ENCODE measurements around the gene LRRC26. TPM values are rescaled to one million over a fixed set of nuclear protein-coding genes. Genes with fewer than 3 reads are reported as not detected.
"Not testable (repeated sequence)": the region's sequence is repeated elsewhere in the genome, so short reads cannot be mapped to it uniquely, and the experiment has no call there.

The LRRC26 gene
- total RNA-seq, 1 experiment from 2014 or later = 2.4 TPM

DNA sequence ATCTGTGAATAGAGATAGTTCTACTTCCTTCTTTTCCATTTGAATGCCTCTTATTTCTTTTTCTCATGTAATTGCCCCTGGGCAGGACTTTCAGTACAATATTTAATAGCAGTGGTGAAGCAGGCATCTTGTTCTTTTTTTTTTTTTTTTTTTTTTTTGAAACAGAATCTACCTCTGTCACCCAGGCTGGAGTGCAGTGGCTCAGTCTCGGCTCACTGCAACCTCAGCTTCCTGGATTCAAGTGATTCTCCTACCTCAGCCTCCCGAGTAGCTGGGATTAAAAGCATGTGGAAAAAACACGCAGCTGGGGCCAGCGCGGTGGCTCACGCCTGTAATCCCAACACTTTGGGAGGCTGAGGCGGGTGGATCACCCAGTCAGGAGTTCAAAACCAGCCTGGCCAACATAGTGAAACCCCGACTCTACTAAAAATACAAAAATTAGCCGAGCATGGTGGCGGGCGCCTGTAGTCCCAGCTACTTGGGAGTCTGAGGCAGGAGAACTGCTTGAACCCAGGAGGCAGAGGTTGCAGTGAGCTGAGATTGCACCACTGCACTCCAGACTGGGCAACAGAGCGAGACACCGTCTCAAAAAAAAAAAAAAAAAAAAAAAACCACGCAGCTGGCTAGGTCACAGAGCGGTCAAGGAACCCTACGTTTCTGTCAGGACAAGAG lies 46.9 kb downstream of the LRRC26 start:
- H3K36me3 ChIP-seq (ENCODE audit: control insufficient read depth in 1 of 2, insufficient read depth in 2 of 2, low read length in 2 of 2) = not testable (repeated sequence)
- ChIA-PET POLR2A (interaction anchor here (0.7 to 0.8 kb wide), 2 partner anchors 8 to 104 kb away, joined by 3 read pairs; no protein-coding TSS in a partner anchor), CTCF (interaction anchor here (1.0 to 1.3 kb wide), 2 partner anchors 104 to 114 kb away, joined by 3 to 7 read pairs; partner anchors contain the start of gene RNF224)

DNA sequence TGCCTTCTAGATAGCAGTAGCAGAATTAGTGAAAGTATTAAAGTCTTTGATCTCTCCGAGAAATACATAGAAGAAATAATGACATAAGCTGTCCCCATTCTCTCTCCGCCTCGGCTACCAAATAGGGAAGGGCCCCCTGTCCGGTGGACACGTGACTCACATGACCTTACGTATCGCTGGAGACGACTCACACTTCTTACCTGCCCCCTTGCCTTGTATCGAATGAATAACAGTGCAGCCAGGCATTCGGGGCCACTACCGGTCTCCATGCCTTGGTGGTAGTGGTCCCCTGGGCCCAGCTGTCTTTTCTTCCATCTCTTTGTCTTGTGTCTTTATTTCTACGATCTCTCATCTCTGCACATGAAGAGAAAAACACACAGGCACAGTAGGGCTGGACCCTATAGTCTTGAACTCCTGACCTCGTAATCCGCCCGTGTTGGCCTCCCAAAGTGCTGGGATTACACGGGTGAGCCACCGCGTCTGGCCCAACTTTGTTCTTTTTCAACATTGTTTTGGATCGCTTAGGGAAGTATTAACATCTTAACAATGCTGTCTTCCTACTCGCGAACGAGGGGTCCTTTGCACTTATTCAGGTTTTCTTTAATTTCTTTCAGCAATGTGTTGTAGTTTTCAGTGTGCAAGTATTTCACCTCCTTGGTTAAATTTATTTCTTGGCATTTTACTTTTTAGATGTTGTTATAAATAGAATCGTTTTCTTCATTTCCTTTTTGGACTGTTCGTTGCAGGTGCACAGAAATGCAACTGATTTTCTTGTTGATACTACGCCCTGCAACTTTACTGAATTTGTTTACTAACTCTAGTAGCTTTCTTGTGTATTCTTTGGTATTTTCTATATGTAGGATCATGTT lies 47.7 kb downstream of the LRRC26 start:
- BruUV-seq (replicated peaks); H3K27me3 ChIP-seq (ENCODE audit: insufficient read depth, low read length); H3K9ac ChIP-seq (ENCODE audit: low read length); H2AFZ ChIP-seq (ENCODE audit: low read depth, low read length, poor library complexity, severe bottlenecking); DNase-seq (ENCODE audit: low read depth, low spot score); H3K9me3 ChIP-seq (ENCODE audit: control insufficient read depth in 1 of 2, insufficient read depth in 1 of 2, low read depth in 1 of 2, low read length in 2 of 2); H3K36me3 ChIP-seq (ENCODE audit: control insufficient read depth in 1 of 2, insufficient read depth in 2 of 2, low read length in 2 of 2); H4K20me1 ChIP-seq (ENCODE audit: insufficient read depth); RAD21 ChIA-PET (ENCODE audit: low non-redundant PET in 1 of 2, low total read pairs in 2 of 2, uncharacterized antibody in 2 of 2, unreplicated experiment in 2 of 2); H3K79me2 ChIP-seq (ENCODE audit: insufficient read depth, low read length); H3K9me2 ChIP-seq (ENCODE audit: insufficient read depth); H3K4me3 ChIP-seq (replicated peaks in 1 of 2; ENCODE audit: low read depth in 1 of 2, low read length in 2 of 2); POLR2A ChIA-PET: not testable (repeated sequence)
- intact Hi-C loops (cut with micrococcal nuclease) = loop anchor here (1.0 kb wide), 1 partner anchor 105 kb away; the partner anchor contains the start of gene RNF224
- Histone ChIP-seq H3K4me1 (ENCODE audit: control insufficient read depth in 1 of 2, insufficient read depth in 2 of 2, low read length in 2 of 2) (peaks cover 10 to 37% of the 10 kb centered on the region in 2 experiments), H3K27ac (ENCODE audit: low read depth, low read length) (peak overlapping the region; percentile 43; the same call in 1 of the 2 replicates), H3K4me2 (ENCODE audit: low read length) (peak overlapping the region; percentile 48)
- peak; percentile 74 for ATAC-seq
- CTCF ChIA-PET = interaction anchor here (1.0 to 1.3 kb wide), 2 partner anchors 105 to 115 kb away, joined by 3 to 7 read pairs; partner anchors contain the start of gene RNF224

More for the DNA sequence above, 46.9 kb downstream of the LRRC26 start:
- H3K27me3 ChIP-seq (ENCODE audit: insufficient read depth, low read length); BruUV-seq (replicated peaks); H3K9ac ChIP-seq (ENCODE audit: low read length); H2AFZ ChIP-seq (ENCODE audit: low read depth, low read length, poor library complexity, severe bottlenecking); H3K9me2 ChIP-seq (ENCODE audit: insufficient read depth); H3K27ac ChIP-seq (ENCODE audit: low read depth, low read length); intact Hi-C loops (cut with micrococcal nuclease); ATAC-seq; RAD21 ChIA-PET (ENCODE audit: low non-redundant PET in 1 of 2, low total read pairs in 2 of 2, uncharacterized antibody in 2 of 2, unreplicated experiment in 2 of 2); H3K9me3 ChIP-seq (ENCODE audit: control insufficient read depth in 1 of 2, insufficient read depth in 1 of 2, low read depth in 1 of 2, low read length in 2 of 2); H4K20me1 ChIP-seq (ENCODE audit: insufficient read depth); H3K4me3 ChIP-seq (replicated peaks in 1 of 2; ENCODE audit: low read depth in 1 of 2, low read length in 2 of 2); DNase-seq (ENCODE audit: low read depth, low spot score): not testable (repeated sequence)
- peaks cover 15% of the 10 kb centered on the region for H3K79me2 ChIP-seq (ENCODE audit: insufficient read depth, low read length)
- H3K4me1 ChIP-seq (ENCODE audit: control insufficient read depth in 1 of 2, insufficient read depth in 2 of 2, low read length in 2 of 2) = peaks cover 14 to 44% of the 10 kb centered on the region in 2 experiments
- H3K4me2 ChIP-seq (ENCODE audit: low read length) = 0 out of 2 replicates have a peak overlapping the region, but pooled peaks have one; percentile 51

Small RNA genes within 50 kb of the gene (microRNA-seq; reads per million reads assigned to microRNA genes)
- gene MIR3621 (ENCODE audit: borderline number of aligned reads) = not detected

Other genes starting within 250 kb of the LRRC26 start
- gene FBXW5, start 225.3 kb downstream of the LRRC26 start, total RNA-seq (2021; ENCODE audit: unreplicated experiment) = 88.0 TPM
- gene C8G, start 224.8 kb downstream of the LRRC26 start, total RNA-seq (2021; ENCODE audit: unreplicated experiment) = 2.1 TPM
- 4.2 TPM for gene LCN12, start 217.8 kb downstream of the LRRC26 start, total RNA-seq (2021; ENCODE audit: unreplicated experiment)
- gene PTGDS, start 192.5 kb downstream of the LRRC26 start, total RNA-seq (2021; ENCODE audit: unreplicated experiment) = 3.1 TPM
- 0.44 TPM for gene LCNL1, start 187.1 kb downstream of the LRRC26 start, total RNA-seq (2021; ENCODE audit: unreplicated experiment)
- gene PAXX, start 177.6 kb downstream of the LRRC26 start, total RNA-seq (2021; ENCODE audit: unreplicated experiment) = 89.0 TPM
- gene CLIC3, start 173.5 kb downstream of the LRRC26 start, total RNA-seq (2021; ENCODE audit: unreplicated experiment) = 8.4 TPM
- 114 TPM for gene ABCA2, start 141.8 kb downstream of the LRRC26 start, total RNA-seq (2021; ENCODE audit: unreplicated experiment)
- gene FUT7, start 138.0 kb downstream of the LRRC26 start, total RNA-seq (2021; ENCODE audit: unreplicated experiment) = not detected
- gene NPDC1, start 123.9 kb downstream of the LRRC26 start, total RNA-seq (2021; ENCODE audit: unreplicated experiment) = 98.8 TPM
- gene ENTPD2, start 116.0 kb downstream of the LRRC26 start, total RNA-seq (2021; ENCODE audit: unreplicated experiment) = 32.5 TPM
- gene SAPCD2, start 99.5 kb downstream of the LRRC26 start, total RNA-seq (2021; ENCODE audit: unreplicated experiment) = 71.7 TPM
- gene UAP1L1, start 92.5 kb downstream of the LRRC26 start, total RNA-seq (2021; ENCODE audit: unreplicated experiment) = 11.0 TPM
- gene MAN1B1, start 83.1 kb downstream of the LRRC26 start, total RNA-seq (2021; ENCODE audit: unreplicated experiment) = 50.9 TPM
- 291 TPM for gene DPP7, start 55.3 kb downstream of the LRRC26 start, total RNA-seq (2021; ENCODE audit: unreplicated experiment)
- gene GRIN1, start 30.9 kb downstream of the LRRC26 start, total RNA-seq (2021; ENCODE audit: unreplicated experiment) = 23.1 TPM
- not detected for gene TMEM210, start 2.0 kb upstream of the LRRC26 start, total RNA-seq (2021; ENCODE audit: unreplicated experiment)
- gene ANAPC2, start 18.5 kb upstream of the LRRC26 start, total RNA-seq (2021; ENCODE audit: unreplicated experiment) = 75.5 TPM
- gene SSNA1, start 18.6 kb upstream of the LRRC26 start, total RNA-seq (2021; ENCODE audit: unreplicated experiment) = 84.7 TPM
- 24.9 TPM for gene TPRN, start 30.7 kb upstream of the LRRC26 start, total RNA-seq (2021; ENCODE audit: unreplicated experiment)
- gene TMEM203, start 35.6 kb upstream of the LRRC26 start, total RNA-seq (2021; ENCODE audit: unreplicated experiment) = 45.0 TPM
- 28.4 TPM for gene NDOR1, start 35.6 kb upstream of the LRRC26 start, total RNA-seq (2021; ENCODE audit: unreplicated experiment)
- gene RNF208, start 52.2 kb upstream of the LRRC26 start, total RNA-seq (2021; ENCODE audit: unreplicated experiment) = 26.1 TPM
- 4.3 TPM for gene CYSRT1, start 55.1 kb upstream of the LRRC26 start, total RNA-seq (2021; ENCODE audit: unreplicated experiment)
- 0.30 TPM for gene RNF224, start 57.5 kb upstream of the LRRC26 start, total RNA-seq (2021; ENCODE audit: unreplicated experiment)
- gene SLC34A3, start 60.9 kb upstream of the LRRC26 start, total RNA-seq (2021; ENCODE audit: unreplicated experiment) = 0.15 TPM
- gene TUBB4B, start 71.2 kb upstream of the LRRC26 start, total RNA-seq (2021; ENCODE audit: unreplicated experiment) = 502 TPM
- gene STPG3, start 81.2 kb upstream of the LRRC26 start, total RNA-seq (2021; ENCODE audit: unreplicated experiment) = not detected
- 86.4 TPM for gene NELFB, start 85.3 kb upstream of the LRRC26 start, total RNA-seq (2021; ENCODE audit: unreplicated experiment)
- gene TOR4A, start 107.7 kb upstream of the LRRC26 start, total RNA-seq (2021; ENCODE audit: unreplicated experiment) = 34.0 TPM
- gene NRARP, start 132.2 kb upstream of the LRRC26 start, total RNA-seq (2021; ENCODE audit: unreplicated experiment) = 22.2 TPM

All from HCT116 (cell line).